SK-N-SH (cell line): ENCODE data around the gene ADGRD2. TPM values are rescaled to one million over a fixed set of nuclear protein-coding genes. Genes with fewer than 3 reads are reported as not detected.

ENCODE experiments used
- CTCF ChIA-PET: fragments of 300-600, 350-600 bp; formaldehyde crosslinking; extraction: SDS; loops from one replicate; lab custom pipeline; 2021; lab: Yijun Ruan, JAX
- POLR2A ChIA-PET: fragments of 350-600 bp; sonication (Branson Sonifier 250); formaldehyde crosslinking; extraction: SDS; loops from one replicate; lab custom pipeline; 2020; ENCODE audit warnings: antibody characterized with exemption, inconsistent platforms; lab: Yijun Ruan, JAX
- DNase-seq: peaks from one replicate; pipeline ENCODE4 v3.0.0; 2012
- H2AFZ ChIP-seq: fragments of 200-600 bp; sonication (generic); 2 replicates; pipeline ENCODE4 v1.8.1; 2016; ENCODE audit warnings: antibody characterized with exemption, mild to moderate bottlenecking, low read depth
- H3F3A ChIP-seq: fragments of 200-600 bp; sonication (generic); replicated peaks from 2 replicates; pipeline ENCODE3; 2016; ENCODE audit warnings: antibody characterized with exemption, mild to moderate bottlenecking; ENCODE audit not compliant: insufficient read depth
- H3K27ac ChIP-seq, 2 experiments: fragments of 200-500 bp in 1 of 2; fragments of 200-600 bp in 1 of 2; sonication (Bioruptor generic) in 1 of 2; sonication (generic), shearing (Covaris generic) in 1 of 2; 2 replicates each; pipeline versions ENCODE4 v1.5.1 to v1.6.1; 2014 to 2016; ENCODE audit warnings: low read depth in 2 of 2, inconsistent platforms in 1 of 2, low read length in 1 of 2, mild to moderate bottlenecking in 1 of 2, mixed read lengths in 1 of 2
- H3K27me3 ChIP-seq: fragments of 200-600 bp; sonication (generic), shearing (Covaris generic); 2 replicates; pipeline ENCODE4 v1.6.1; 2016; ENCODE audit warnings: mixed run types; ENCODE audit not compliant: insufficient read depth
- H3K36me3 ChIP-seq, 2 experiments: fragments of 200-500 bp in 1 of 2; fragments of 200-600 bp in 1 of 2; sonication (Bioruptor generic) in 1 of 2; sonication (generic) in 1 of 2; replicated peaks in 1 of 2; 2 replicates each; pipeline versions ENCODE3 to v1.5.1; 2014 to 2016; ENCODE audit warnings: low read length in 1 of 2, mild to moderate bottlenecking in 1 of 2; ENCODE audit not compliant: insufficient read depth in 2 of 2, control insufficient read depth in 1 of 2
- H3K4me1 ChIP-seq, 2 experiments: fragments of 200-500 bp in 1 of 2; fragments of 200-600 bp in 1 of 2; sonication (Bioruptor generic) in 1 of 2; sonication (generic), shearing (Covaris generic) in 1 of 2; 2 replicates each; pipeline versions ENCODE4 v1.5.1 to v1.6.1; 2014 to 2016; ENCODE audit warnings: low read depth in 1 of 2, low read length in 1 of 2, mixed run types in 1 of 2; ENCODE audit not compliant: insufficient read depth in 2 of 2, control insufficient read depth in 1 of 2
- H3K4me2 ChIP-seq: fragments of 200-600 bp; sonication (generic), shearing (Covaris generic); 2 replicates; pipeline ENCODE4 v1.6.1; 2017; ENCODE audit warnings: mixed run types
- H3K4me3 ChIP-seq, 2 experiments: fragments of 200-500 bp in 1 of 2; fragments of 200-600 bp in 1 of 2; sonication (Bioruptor generic) in 1 of 2; sonication (generic), shearing (Covaris generic) in 1 of 2; 2 replicates each; pipeline versions ENCODE4 v1.5.1 to v1.8.1; 2014 to 2016; ENCODE audit warnings: low read depth in 2 of 2, inconsistent platforms in 1 of 2, low read length in 1 of 2, mild to moderate bottlenecking in 1 of 2, mixed read lengths in 1 of 2, moderate library complexity in 1 of 2
- H3K79me2 ChIP-seq: fragments of 200-600 bp; sonication (generic); 2 replicates; pipeline ENCODE4 v1.8.1; 2017; ENCODE audit warnings: mild to moderate bottlenecking; ENCODE audit not compliant: insufficient read depth
- H3K9ac ChIP-seq: fragments of 200-600 bp; sonication (generic); 2 replicates; pipeline ENCODE4 v1.6.1; 2017; ENCODE audit warnings: mixed run types
- H3K9me2 ChIP-seq: fragments of 200-600 bp; sonication (generic); 2 replicates; pipeline ENCODE4 v1.6.1; 2017; ENCODE audit warnings: mixed run types
- H3K9me3 ChIP-seq: fragments of 200-600 bp; sonication (generic); 2 replicates; pipeline ENCODE4 v1.6.1; 2017; ENCODE audit warnings: mixed run types, mild to moderate bottlenecking, moderate library complexity
- H4K20me1 ChIP-seq: fragments of 200-600 bp; sonication (generic); 2 replicates; pipeline ENCODE4 v1.6.1; 2017; ENCODE audit warnings: mild to moderate bottlenecking, mixed run types; ENCODE audit not compliant: insufficient read depth
- CHD2 ChIP-seq: fragments of 150-350 bp; IDR thresholded peaks from 2 replicates; pipeline ENCODE4 v1.6.1; 2018; ENCODE audit warnings: low read length; ENCODE audit not compliant: partially characterized antibody
- CTCF ChIP-seq: fragments of 200-600 bp; sonication (generic); IDR thresholded peaks from 2 replicates; pipeline ENCODE4 v1.6.1; 2017; ENCODE audit warnings: antibody characterized with exemption, mild to moderate bottlenecking, moderate library complexity
- EZH2phosphoT487 ChIP-seq: fragments of 200-600 bp; sonication (generic); IDR thresholded peaks from 2 replicates; pipeline ENCODE4 v1.6.1; 2017; ENCODE audit warnings: low read depth, mixed run types, mild to moderate bottlenecking, antibody characterized with exemption, moderate library complexity, borderline replicate concordance
- GABPA ChIP-seq: IDR thresholded peaks from 2 replicates; pipeline ENCODE4 v1.4.0; 2012; ENCODE audit warnings: low read depth, mild to moderate bottlenecking
- GATA2 ChIP-seq: sonication (generic); formaldehyde crosslinking; IDR thresholded peaks from 2 replicates; pipeline ENCODE4 v1.5.0; 2020; ENCODE audit warnings: mild to moderate bottlenecking, missing genetic modification reagents
- IRF3 ChIP-seq: fragments of 150-350 bp; IDR thresholded peaks from 2 replicates; pipeline ENCODE4 v1.6.1; 2016; ENCODE audit warnings: mild to moderate bottlenecking, low read depth, low read length
- JUND ChIP-seq: IDR thresholded peaks from 2 replicates; pipeline ENCODE4 v1.4.0; 2012
- MAX ChIP-seq: IDR thresholded peaks from 2 replicates; pipeline ENCODE4 v1.4.0; 2012; ENCODE audit warnings: low read depth
- NFIC ChIP-seq: IDR thresholded peaks from 2 replicates; pipeline ENCODE4 v1.4.0; 2012; ENCODE audit warnings: borderline replicate concordance
- PBX3 ChIP-seq: IDR thresholded peaks from 2 replicates; pipeline ENCODE4; 2012
- POLR2AphosphoS5 ChIP-seq: IDR thresholded peaks from 2 replicates; pipeline ENCODE4 v1.6.1; 2012; ENCODE audit warnings: low read depth, low read length
- RAD21 ChIP-seq: IDR thresholded peaks from 2 replicates; pipeline ENCODE4 v1.6.1; 2012; ENCODE audit warnings: mild to moderate bottlenecking, low read length
- RFX5 ChIP-seq: IDR thresholded peaks from 2 replicates; pipeline ENCODE4 v1.6.1; 2012; ENCODE audit warnings: mild to moderate bottlenecking, improper control_type of control experiment, low read length
- RXRA ChIP-seq: IDR thresholded peaks from 2 replicates; pipeline ENCODE4 v1.4.0; 2012; ENCODE audit warnings: low read depth, mild to moderate bottlenecking, borderline replicate concordance
- TAF1 ChIP-seq: IDR thresholded peaks from 2 replicates; pipeline ENCODE4 v1.6.1; 2012; ENCODE audit warnings: low read depth, mild to moderate bottlenecking, low read length, moderate library complexity, borderline replicate concordance
- TEAD4 ChIP-seq: IDR thresholded peaks from 2 replicates; pipeline ENCODE4 v1.4.0; 2012; ENCODE audit warnings: mild to moderate bottlenecking, borderline replicate concordance; ENCODE audit not compliant: insufficient read depth
- USF2 ChIP-seq: fragments of 150-350 bp; IDR thresholded peaks from 2 replicates; pipeline ENCODE4 v1.6.1; 2017; ENCODE audit warnings: antibody characterized with exemption, low read length, low read depth, borderline replicate concordance
- WGBS: methylation state at CpG from one replicate; pipeline ENCODE4 v1.1.6; 2017; ENCODE audit warnings: low lambda C conversion rate; 5-methylcytosine and 5-hydroxymethylcytosine counted together
- polyA plus RNA-seq, 3 experiments: library from polyadenylated mRNA; depleted of rRNA; stranded (reverse); fragments of >200 nt; gene quantifications; 2 replicates each; pipeline ENCODE4 v1.2.3, GENCODE V29; 2012

Gene ADGRD2
- polyA plus RNA-seq, 1 of the 3 experiments (the other 2 are of a cell fraction), result 0.05 TPM

GRCh38 chr9:124517600-124517999, 67.3 kb downstream of the ADGRD2 start (continued):
- TF ChIP-seq RAD21 (no peak), GABPA (no peak), EZH2phosphoT487 (no peak), NFIC (no peak), RFX5 (no peak), RXRA (no peak), JUND (no peak)

DNA sequence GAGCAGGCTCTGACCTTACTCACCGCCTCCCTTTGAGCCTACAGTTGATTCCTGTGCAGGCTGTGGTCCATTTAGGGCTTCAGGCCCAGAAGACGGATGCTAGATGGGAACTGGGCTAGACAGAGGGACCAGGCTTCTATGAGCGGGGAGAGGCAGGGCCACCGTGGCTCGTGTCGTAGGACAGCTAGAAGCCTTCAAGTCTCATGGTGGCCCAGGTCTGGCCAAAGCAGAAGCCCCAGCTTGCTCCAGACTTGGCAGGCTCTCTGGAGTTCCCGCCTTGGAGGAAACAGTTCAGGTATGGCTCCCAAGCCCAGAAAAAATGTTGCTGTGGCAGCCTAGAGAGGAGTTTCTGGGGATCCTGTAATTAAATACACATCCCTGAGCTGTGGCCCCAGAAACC, 67.9 kb downstream of the ADGRD2 start:
- DNase-seq, result no peak
- no peak overlapping the region for H3K4me2 ChIP-seq
- H3K27me3 ChIP-seq, result no peaks in the 10 kb centered on the region
- H3K9me2 ChIP-seq, result no peaks in the 10 kb centered on the region
- H2AFZ ChIP-seq, result no peak overlapping the region
- no peak for TF ChIP-seq MAX
- TF ChIP-seq TAF1, result no peak
- no peak for TF ChIP-seq RFX5
- TF ChIP-seq JUND, result no peak
- no peak for TF ChIP-seq CHD2
- no peak for TF ChIP-seq POLR2AphosphoS5
- TF ChIP-seq TEAD4, result no peak
- TF ChIP-seq IRF3, result no peak
- TF ChIP-seq GATA2 (CRISPR knock-in tag), result no peak
- no peak for TF ChIP-seq PBX3
- no peak for TF ChIP-seq CTCF
- no peak for TF ChIP-seq USF2
- H3K27ac ChIP-seq, result no peak overlapping the region
- H3K36me3 ChIP-seq, result no peaks in the 10 kb centered on the region
- H3K79me2 ChIP-seq, result no peaks in the 10 kb centered on the region
- ChIA-PET CTCF (interaction anchor here (0.8 to 1.1 kb wide), 2 partner anchors 24 to 253 kb away, joined by 3 read pairs; partner anchors contain the start of gene NR6A1), POLR2A (no interaction called here)
- H4K20me1 ChIP-seq, result no peaks in the 10 kb centered on the region
- WGBS, result 95% methylated on average over 7 of the region's 7 CpGs
- no peaks in the 10 kb centered on the region for H3K9me3 ChIP-seq
- no peak overlapping the region for H3K9ac ChIP-seq
- no peak overlapping the region for H3K4me3 ChIP-seq
- peaks cover 0 to 11% of the 10 kb centered on the region in 2 experiments; a peak in 1 of 4 replicates for H3K4me1 ChIP-seq
- H3F3A ChIP-seq, result no peaks in the 10 kb centered on the region
